ENCODE results near the gene CLEC2A. TPM values are rescaled to one million over a fixed set of nuclear protein-coding genes. Genes with fewer than 3 reads are reported as not detected.

Gene CLEC2A
- polyA plus RNA-seq, 3 donors, result not detected

DNA sequence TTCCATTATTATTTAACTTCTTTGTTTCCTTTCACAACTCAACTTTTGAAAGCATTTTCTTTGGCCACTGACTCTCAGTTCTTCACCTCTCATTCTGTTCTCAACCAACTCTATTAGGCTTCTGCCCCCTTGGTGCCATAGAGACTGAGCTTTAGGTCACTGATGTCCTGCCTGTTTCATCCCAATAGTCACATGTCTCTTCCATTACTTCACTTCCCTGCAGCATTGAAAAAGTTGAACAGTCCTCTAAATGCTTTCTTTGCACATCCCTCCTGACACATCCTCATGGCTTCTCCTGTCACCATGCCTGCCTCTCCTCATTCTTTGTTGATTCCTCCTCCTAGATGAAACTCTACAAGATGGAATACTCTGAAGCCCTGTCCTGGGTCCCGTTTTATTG is 41.8 kb upstream of the CLEC2A start:
- Histone ChIP-seq H3K79me2 (ENCODE audit: insufficient read depth, low read length) (peaks cover 100% of the 10 kb centered on the region), H3K36me3 (replicated peaks in 1 of 2; ENCODE audit: control insufficient read depth in 1 of 2, insufficient read depth in 2 of 2, low read length in 2 of 2) (peaks cover 3 to 44% of the 10 kb centered on the region in 2 donors), H3K4me2 (replicated peaks; ENCODE audit: extremely low read depth, low read length, poor library complexity, severe bottlenecking) (peak overlapping the region; percentile 72), H3K9me3 (replicated peaks in 1 of 2; ENCODE audit: control insufficient read depth in 1 of 2, insufficient read depth in 1 of 2, low read length in 2 of 2) (peaks cover 0 to 9% of the 10 kb centered on the region in 2 donors), H4K20me1 (ENCODE audit: insufficient read depth, low read length) (peaks cover 68% of the 10 kb centered on the region), H3K27me3 (ENCODE audit: control insufficient read depth in 2 of 2, insufficient read depth in 2 of 2, low read length in 2 of 2) (no peaks in the 10 kb centered on the region), H2AFZ (ENCODE audit: insufficient read depth, low read depth, low read length, poor library complexity, severe bottlenecking) (no peak overlapping the region), H3K4me1 (ENCODE audit: control insufficient read depth in 1 of 2, insufficient read depth in 2 of 2, low read length in 2 of 2) (peaks cover 55 to 78% of the 10 kb centered on the region in 2 donors), H3K9ac (ENCODE audit: insufficient read depth, low read length, poor library complexity, severe bottlenecking) (peak overlapping the region; percentile 72), H3K4me3 (replicated peaks in 1 of 3; ENCODE audit: low read depth in 2 of 3, low read length in 3 of 3) (peak overlapping the region; percentile 86 to 100 (median 98)), H3K27ac (ENCODE audit: low read depth in 1 of 2, low read length in 2 of 2) (peak overlapping the region in 1 of 2 donors; percentile 84)
- H3K4me3 Mint-ChIP-seq, result peak overlapping the region; percentile 80 to 100
- peak in 1 of 3 donors; percentile 49 for DNase-seq
- TF ChIP-seq, protein P1, sequence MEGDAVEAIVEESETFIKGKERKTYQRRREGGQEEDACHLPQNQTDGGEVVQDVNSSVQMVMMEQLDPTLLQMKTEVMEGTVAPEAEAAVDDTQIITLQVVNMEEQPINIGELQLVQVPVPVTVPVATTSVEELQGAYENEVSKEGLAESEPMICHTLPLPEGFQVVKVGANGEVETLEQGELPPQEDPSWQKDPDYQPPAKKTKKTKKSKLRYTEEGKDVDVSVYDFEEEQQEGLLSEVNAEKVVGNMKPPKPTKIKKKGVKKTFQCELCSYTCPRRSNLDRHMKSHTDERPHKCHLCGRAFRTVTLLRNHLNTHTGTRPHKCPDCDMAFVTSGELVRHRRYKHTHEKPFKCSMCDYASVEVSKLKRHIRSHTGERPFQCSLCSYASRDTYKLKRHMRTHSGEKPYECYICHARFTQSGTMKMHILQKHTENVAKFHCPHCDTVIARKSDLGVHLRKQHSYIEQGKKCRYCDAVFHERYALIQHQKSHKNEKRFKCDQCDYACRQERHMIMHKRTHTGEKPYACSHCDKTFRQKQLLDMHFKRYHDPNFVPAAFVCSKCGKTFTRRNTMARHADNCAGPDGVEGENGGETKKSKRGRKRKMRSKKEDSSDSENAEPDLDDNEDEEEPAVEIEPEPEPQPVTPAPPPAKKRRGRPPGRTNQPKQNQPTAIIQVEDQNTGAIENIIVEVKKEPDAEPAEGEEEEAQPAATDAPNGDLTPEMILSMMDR (IDR thresholded peaks at IDR 0.05), result no peak
- H3K36me3 Mint-ChIP-seq, result peaks cover 58 to 73% of the 10 kb centered on the region in 2 donors
- no peaks in the 10 kb centered on the region for H3K27me3 Mint-ChIP-seq (ENCODE audit: low read depth in 3 of 3)
- intact Hi-C loops (cut with micrococcal nuclease), result loop anchor here in 1 of 2 donors (10.0 kb wide), 1 partner anchor 51 kb away; no protein-coding TSS in a partner anchor
- H3K9me3 Mint-ChIP-seq, result peaks cover 0 to 16% (median 7%) of the 10 kb centered on the region in 7 donors
- peaks cover 71% of the 10 kb centered on the region for H3K4me1 Mint-ChIP-seq
- WGBS (ENCODE audit: insufficient coverage), result 0% methylated on average over 1 of the region's 1 CpG
- H3K27ac Mint-ChIP-seq, result peak overlapping the region; percentile 79 to 95 (median 93)

DNA sequence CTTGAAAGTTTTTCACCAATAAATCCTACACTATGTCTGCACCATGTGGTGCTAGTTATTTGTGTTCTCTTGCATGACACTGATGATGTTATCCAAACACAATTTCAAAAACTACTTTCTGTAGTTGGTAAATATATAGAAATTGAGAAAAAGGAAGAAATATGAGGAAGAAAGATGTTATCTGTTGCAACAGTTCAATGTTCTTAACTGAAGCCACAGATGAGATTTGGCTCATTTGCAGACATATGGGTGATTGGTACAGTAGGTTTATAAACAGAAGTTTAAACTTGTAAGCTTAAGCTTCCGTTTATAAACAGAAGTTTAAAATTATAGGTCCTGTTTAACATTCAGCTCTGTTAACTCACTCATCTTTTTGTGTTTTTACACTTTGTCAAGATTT is 39.0 kb upstream of the CLEC2A start, which contains the start of gene CLEC12A:
Gene CLEC12A (plus strand): TSS at position 229 of the 400 bp plus-strand sequence. CDS start 188 bp downstream, outside the sequence.
- H3K79me2 ChIP-seq (ENCODE audit: insufficient read depth, low read length), result peaks cover 98% of the 10 kb centered on the region
- H3K4me3 ChIP-seq (replicated peaks in 1 of 3; ENCODE audit: low read depth in 2 of 3, low read length in 3 of 3), result peak within 1 kb of the TSS; percentile 86 to 100 (median 98)
- H3K4me2 ChIP-seq (replicated peaks; ENCODE audit: extremely low read depth, low read length, poor library complexity, severe bottlenecking), result peak within 1 kb of the TSS; percentile 72
- Mint-ChIP-seq H3K4me3 (peak within 1 kb of the TSS; percentile 80 to 100), H3K9me3 (peaks cover 0 to 14% (median 5%) of the 10 kb centered on the region in 7 donors), H3K36me3 (peaks cover 51 to 59% of the 10 kb centered on the region in 2 donors), H3K27ac (peak within 1 kb of the TSS; percentile 88 to 95 (median 93)), H3K4me1 (peaks cover 65% of the 10 kb centered on the region), H3K27me3 (ENCODE audit: low read depth in 3 of 3) (peaks cover 0 to 2% (median 0%) of the 10 kb centered on the region in 3 donors)
- peak within 1 kb of the TSS in 1 of 2 donors; percentile 84 for H3K27ac ChIP-seq (ENCODE audit: low read depth in 1 of 2, low read length in 2 of 2)
- TF ChIP-seq, protein P1 (IDR thresholded peaks at IDR 0.05), result no peak
- peaks cover 41% of the 10 kb centered on the region for H4K20me1 ChIP-seq (ENCODE audit: insufficient read depth, low read length)
- peak; percentile 55 to 73 (median 62) for DNase-seq
- peaks cover 0 to 8% of the 10 kb centered on the region in 2 donors for H3K9me3 ChIP-seq (replicated peaks in 1 of 2; ENCODE audit: control insufficient read depth in 1 of 2, insufficient read depth in 1 of 2, low read length in 2 of 2)
- no peak within 1 kb of the TSS for H2AFZ ChIP-seq (ENCODE audit: insufficient read depth, low read depth, low read length, poor library complexity, severe bottlenecking)
- intact Hi-C loops (cut with micrococcal nuclease), result loop anchor here in 1 of 2 donors (10.0 kb wide), 1 partner anchor 54 kb away; no protein-coding TSS in a partner anchor
- peaks cover 43 to 60% of the 10 kb centered on the region in 2 donors for H3K4me1 ChIP-seq (ENCODE audit: control insufficient read depth in 1 of 2, insufficient read depth in 2 of 2, low read length in 2 of 2)
- H3K9ac ChIP-seq (ENCODE audit: insufficient read depth, low read length, poor library complexity, severe bottlenecking), result peak within 1 kb of the TSS; percentile 72
- H3K36me3 ChIP-seq (replicated peaks in 1 of 2; ENCODE audit: control insufficient read depth in 1 of 2, insufficient read depth in 2 of 2, low read length in 2 of 2), result peaks cover 0 to 28% of the 10 kb centered on the region in 2 donors
- WGBS (ENCODE audit: insufficient coverage), result no CpG with 5 or more reads among the region's 1 CpG
- H3K27me3 ChIP-seq (ENCODE audit: control insufficient read depth in 2 of 2, insufficient read depth in 2 of 2, low read length in 2 of 2), result no peaks in the 10 kb centered on the region
